GM21381 (cell line): ENCODE data around the gene RHOU.
"Not testable (repeated sequence)": the region's sequence is repeated elsewhere in the genome, so short reads cannot be mapped to it uniquely, and the experiment has no call there.

Source experiments
- ATAC-seq: cut with Tn5 transposase; IDR thresholded peaks from one replicate; pipeline ENCODE4 v1.9.1; 2021; ENCODE audit warnings: mild to moderate bottlenecking, moderate library complexity; ENCODE audit not compliant: unreplicated experiment

Gene RHOU

DNA sequence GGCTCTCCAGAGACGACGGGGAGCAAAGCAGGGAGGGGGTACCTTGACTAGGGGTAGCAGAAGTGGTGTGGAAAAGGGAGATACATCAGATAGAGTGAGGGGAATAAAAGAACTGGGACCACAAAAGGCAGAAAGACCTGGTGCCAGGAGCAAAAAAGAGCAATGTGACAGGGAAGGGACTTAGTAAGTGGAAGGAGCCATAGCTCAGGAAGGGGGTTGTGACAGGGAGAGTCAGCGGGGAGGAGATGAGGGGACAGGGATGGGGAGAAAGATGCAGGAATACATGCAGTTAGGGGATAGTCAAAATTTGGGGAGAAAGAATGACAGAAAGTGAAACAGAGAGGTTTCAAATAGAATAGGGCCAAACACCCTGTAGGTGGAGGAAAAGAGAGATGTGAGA, 20.5 kb downstream of the RHOU start:
- no peak for ATAC-seq

DNA sequence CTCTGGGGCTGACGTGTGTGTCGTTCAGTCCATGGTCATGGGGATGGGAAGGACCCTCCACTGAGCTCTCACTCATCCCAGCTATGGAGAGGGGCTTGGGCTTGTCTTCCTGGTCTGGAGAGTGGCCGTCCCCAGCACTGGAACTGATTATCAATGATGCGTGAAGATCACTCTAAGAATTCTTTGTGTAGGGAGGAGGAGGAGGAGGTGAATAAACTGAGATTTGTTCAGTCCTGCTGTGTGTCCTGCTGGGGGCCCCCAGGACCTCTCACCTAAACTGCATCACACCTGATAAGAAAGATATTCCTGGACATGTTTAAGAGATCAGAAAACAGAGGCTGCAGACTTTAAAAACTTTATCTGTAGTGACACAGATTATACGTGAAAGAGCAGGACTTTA, 21.2 kb downstream of the RHOU start:
- no peak for ATAC-seq

- no peak for ATAC-seq
Measured at GRCh38 chr1:228758447-228758846, 23.2 kb downstream of the RHOU start.

DNA sequence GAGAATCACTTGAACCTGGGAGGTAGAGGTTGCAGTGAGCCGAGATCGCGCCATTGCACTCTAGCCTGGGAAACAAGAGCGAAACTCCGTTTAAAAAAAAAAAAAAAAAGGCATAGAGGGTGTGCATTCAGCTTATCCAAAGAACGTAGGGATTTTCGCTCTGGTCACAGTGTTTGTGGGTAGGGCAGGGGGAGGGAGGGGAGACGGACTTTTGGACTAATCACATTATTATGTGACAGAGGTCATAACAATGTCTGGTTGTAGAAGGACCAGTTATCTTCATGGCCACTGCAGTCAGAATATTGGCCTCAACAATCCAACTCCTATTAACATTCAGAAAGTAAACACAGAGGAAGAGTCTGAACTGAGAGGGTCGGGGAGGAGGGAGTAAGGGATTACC, 25.7 kb downstream of the RHOU start:
- ATAC-seq = no peak

GRCh38 chr1:228763561-228763960, 28.3 kb downstream of the RHOU start:
- no peak for ATAC-seq

GRCh38 chr1:228765168-228765946, 30.1 kb downstream of the RHOU start:
- no peak for ATAC-seq

GRCh38 chr1:228766788-228767187, 31.5 kb downstream of the RHOU start:
- ATAC-seq = no peak

DNA sequence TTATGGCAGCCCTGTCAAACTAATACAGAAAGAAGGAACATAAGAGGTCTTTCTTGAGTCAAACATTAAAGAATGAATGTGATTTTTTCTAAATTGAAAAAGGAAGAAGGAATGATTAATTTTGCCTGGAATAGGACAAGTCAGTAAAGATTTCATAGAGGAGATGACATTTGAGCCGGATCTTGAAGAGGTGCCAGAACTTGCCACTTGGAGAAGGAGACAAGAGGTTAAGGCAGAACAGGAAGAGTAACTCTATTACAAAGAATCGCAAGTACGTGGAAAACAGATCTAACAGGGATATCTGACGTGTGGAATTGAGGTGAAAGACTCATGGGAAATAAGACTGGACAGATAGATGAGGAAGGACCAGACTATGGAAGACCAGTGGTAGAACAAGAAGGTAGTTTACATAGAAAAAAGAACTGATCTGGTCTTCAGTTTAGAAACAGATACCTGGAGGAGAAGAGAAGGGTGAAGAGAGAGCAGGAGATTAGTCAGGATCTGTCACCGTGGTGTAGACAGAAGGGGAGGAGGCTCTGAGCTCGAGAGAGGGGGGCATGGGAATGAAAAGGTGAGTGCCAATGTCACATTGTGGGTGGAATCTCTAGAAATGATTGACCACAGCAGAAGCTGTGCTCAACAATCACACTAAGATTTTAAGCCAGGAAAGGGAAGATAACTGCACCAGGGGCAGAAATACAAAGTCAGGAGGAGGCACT, 32.5 kb downstream of the RHOU start:
- no peak for ATAC-seq

GRCh38 chr1:228768355-228769000, 33.2 kb downstream of the RHOU start:
- ATAC-seq = no peak

DNA sequence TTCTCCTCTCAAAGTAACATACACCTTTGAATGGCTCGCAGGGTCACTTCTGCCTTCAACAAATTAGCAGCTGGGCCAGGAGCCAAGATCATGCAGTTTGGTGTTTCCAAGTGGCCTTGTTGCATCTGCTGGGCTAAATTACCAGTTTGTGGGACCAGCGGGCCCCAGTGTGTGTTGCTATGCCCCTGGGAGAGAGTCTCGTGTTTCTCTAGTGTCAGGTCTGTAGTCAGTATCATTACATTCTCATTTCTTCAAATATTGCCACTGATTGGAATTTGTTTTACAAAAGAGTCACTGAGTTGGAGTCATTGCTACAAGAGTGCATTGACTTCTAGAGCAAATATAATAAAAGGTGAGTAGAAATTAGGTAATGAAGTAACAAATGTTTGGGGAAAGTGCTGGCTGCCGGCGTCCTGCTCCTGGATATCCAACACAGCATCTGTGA, 35.5 kb downstream of the RHOU start:
- ATAC-seq = no peak

DNA sequence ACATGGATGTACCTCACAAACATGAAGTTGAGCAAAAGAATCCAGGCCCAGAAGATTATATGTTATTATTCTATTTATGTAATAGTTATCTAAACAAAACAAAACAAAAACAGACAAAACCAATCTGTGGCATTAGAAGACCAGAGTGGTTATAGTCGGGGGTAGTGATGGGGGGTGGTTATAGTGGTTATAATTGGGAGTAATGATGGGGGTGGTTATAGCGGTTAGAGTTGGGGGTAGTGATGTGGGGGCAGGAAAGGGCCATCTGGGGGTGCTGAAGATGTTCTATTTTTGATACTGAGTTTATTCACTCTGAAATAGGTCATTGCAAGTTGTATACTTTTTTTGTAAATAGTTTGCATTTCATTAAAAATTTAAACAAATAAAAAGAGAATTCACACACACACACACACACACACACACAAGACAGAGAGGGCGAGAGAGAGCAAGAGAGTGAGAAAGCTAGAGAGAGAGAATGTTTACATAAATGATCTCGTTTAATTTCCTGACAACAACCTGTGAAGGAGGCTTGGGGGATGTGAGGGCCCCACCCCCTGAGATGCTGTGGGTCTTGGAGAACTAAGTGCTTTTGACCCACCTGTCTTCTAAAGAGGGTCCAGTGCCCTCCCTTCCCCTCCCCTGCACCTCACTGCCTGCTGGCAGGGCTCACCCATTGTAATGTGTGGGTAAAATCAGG, 37.4 kb downstream of the RHOU start:
- no peak for ATAC-seq

- not testable (repeated sequence) for ATAC-seq
Measured at GRCh38 chr1:228775946-228776345, 40.7 kb downstream of the RHOU start.

DNA sequence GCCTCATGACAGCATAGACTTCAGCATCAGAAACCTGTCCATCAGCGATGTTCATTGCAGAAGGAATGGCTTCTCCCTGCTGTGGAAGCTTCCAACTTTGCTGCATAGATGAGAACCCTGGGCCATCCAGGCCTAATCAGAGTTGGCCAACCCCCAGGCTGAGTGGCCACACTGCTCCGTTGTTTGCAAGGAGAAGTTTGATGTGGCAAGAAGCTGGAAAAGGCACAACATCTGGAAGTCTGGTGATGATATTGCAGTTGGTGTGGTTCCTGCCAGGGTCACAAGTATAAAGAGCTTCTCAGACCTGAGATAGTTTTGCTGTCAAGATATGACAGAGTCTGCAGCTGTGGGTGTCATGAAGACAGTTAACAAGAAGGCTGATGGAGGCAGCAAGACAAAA, 41.2 kb downstream of the RHOU start:
- no peak for ATAC-seq

DNA sequence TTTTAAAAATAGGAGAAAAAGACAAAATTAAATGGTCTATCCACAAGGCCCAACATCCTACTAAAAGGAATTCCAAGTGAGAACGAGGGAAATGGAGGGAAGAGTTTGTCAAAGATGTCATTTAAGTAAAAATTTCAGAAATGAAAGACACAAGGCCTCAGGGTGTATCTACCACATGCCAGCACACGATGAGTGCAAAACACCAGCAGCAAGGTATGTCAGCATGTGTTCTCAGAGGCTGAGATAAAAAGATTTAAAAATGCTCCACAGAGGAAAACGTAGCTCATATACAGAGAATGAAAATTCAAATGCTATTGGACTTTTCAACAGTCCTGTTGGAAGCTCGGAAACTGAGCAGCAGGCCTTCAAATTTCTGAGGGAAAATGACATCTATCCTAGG, 42.0 kb downstream of the RHOU start:
- ATAC-seq = no peak

GRCh38 chr1:228778026-228778425, 42.7 kb downstream of the RHOU start:
- no peak for ATAC-seq

- ATAC-seq = no peak
Measured at GRCh38 chr1:228778466-228778865, 43.2 kb downstream of the RHOU start.

DNA sequence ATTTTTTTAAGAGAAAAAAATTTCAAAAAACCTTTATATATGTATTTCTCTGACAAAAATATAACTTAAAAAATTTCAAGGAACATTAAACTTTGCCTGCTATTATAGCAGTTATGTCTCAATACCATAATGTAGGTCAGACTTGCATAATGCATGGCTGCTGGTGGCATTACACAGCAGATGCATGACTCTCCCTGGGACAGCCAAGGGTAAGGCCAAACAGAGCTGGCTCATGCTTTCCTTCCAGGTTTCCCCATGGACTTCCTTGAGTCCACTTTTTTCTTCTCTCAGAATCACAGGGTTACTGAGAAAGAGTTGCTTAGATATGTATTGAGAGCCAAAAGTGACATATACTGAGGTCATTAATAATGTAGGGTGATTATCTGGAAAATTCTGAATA, 43.7 kb downstream of the RHOU start:
- no peak for ATAC-seq

DNA sequence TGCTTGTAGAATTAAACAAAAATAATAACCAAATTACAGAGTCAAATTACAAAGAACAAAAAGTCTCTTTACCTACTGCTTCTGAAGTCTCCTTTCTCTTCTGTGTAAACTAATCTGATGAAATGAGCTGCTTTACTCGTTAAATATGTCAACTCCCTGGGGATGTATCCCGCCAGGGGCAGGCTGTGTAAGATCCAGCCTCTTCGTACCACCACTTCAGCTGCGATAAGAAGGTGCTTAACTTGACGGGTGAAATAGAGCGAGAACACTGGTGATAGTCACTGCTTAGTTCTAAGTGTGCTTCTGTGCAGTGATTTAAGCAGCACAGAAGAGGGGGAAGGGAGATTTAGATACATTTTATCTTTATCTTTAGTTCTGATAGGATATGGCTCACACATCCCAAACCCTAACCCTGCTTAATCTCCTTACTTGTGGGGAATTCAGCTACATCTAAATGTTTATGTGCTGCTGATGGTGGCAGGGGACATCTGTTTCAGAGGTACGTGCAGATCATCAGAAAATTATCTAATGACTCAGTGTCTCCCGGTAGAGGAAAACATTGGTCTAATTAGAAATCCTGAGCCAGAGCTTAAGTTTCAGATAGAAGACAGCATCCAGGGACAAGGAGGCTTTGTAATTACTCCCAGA, 46.0 kb downstream of the RHOU start:
- ATAC-seq = no peak

GRCh38 chr1:228781809-228782661, 46.8 kb downstream of the RHOU start:
- ATAC-seq = no peak
